GM21528 (cell line): ENCODE results near the gene FBXO2.
A peak's percentile ranks its signal among the peaks of the same experiment; 100 is the strongest.
"Not testable (repeated sequence)": the region's sequence is repeated elsewhere in the genome, so short reads cannot be mapped to it uniquely, and the experiment has no call there.

Experiments used
- ATAC-seq: cut with Tn5 transposase; IDR thresholded peaks from one replicate; pipeline ENCODE4 v1.9.1; 2021; ENCODE audit warnings: mild to moderate bottlenecking, moderate library complexity; ENCODE audit not compliant: unreplicated experiment, low FRiP score

FBXO2 gene

DNA sequence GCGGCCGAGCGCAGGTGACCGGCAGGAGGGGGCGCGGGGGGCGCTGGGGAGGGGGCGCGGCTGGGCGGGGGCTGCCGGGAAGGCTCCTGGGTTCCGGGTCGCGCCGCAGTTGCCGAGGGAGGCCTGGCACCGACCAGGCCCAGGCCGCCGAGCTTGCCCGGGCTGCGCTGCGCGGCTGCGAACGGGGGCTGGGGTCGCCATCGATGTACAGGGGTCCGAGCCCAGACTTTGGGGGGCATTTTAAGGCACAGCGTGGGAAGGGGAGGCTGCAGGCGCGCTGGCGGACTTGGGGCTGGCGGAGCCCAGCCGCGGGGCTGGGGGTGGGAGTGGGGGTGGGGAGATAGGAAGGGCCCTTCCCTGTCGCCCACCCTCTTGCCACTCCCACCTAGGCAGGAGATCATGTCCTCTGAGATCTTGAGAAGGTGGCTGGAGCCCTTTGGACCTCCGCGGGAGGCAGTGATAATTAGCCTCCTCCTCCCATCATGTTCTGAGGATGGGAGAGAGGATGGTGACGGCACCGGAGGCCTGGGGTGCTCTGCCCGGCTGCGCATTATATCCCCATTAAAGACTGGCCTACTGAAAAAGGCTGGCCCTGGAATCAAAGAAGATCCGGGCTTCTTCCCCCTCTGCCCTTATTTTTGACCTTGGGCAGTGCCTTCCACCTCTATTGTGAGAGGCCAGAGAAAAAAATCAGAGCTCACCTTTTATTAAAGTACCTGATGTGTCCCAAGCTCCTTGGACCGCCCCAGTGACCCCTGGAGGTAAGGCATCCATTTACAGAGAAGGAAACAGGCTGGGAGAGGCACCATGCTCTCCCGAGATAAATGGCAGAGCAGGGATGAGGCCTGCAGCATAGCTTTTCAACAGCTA is 945 bp upstream of the FBXO2 start:
- peak; percentile 37 for ATAC-seq

DNA sequence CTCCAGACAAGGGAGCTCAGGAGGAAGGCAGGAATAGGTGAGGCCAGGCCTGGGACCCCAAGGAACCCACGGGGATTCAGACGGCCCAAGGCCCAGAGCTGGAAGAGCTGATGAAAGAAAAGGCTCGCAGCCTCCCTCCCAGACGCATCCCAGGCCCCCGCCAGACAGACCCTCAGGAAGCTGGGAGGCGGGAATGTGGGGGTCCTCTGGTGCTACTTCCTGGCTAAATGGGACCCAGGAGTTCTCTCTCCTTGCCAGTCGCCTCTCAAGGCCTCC is 430 bp downstream of the FBXO2 start:
- ATAC-seq, result no peak

DNA sequence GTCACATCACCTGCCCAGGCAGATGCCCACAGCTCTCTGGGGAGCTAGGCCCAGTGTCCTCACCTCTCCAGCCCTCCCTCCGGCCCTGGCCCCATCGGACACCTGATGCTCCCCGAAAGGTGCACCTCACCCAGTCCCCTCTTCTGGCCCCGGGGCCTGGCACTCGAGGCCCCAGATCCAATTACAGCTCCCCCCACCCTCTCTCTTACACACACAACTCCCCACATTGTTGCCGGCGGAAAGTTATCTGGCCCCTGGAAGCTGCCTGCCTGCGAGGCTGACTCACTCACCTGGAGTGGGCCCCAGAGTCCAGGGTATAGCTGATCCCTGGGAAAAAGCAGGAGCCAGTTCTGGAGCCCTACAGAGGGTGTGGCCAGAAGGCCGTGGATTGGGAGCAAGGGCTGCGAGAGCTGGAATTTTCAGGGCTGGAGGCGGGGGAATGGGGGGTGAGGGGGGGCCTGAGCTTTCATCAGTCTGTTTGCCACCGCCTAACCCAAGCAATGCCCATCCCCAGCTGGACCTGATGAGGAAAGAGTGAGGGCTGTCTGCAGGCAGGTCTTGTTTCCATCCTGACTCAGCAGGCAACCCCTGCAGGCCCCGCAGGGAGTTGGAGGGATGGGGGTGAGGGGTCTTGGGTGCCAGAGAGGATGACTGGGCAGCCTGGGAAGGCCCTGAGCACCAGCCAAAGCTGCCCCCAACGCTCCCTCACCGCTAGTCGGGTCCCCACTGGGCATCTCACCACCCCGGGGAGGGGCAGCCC is 948 bp downstream of the FBXO2 start:
- no peak for ATAC-seq

DNA sequence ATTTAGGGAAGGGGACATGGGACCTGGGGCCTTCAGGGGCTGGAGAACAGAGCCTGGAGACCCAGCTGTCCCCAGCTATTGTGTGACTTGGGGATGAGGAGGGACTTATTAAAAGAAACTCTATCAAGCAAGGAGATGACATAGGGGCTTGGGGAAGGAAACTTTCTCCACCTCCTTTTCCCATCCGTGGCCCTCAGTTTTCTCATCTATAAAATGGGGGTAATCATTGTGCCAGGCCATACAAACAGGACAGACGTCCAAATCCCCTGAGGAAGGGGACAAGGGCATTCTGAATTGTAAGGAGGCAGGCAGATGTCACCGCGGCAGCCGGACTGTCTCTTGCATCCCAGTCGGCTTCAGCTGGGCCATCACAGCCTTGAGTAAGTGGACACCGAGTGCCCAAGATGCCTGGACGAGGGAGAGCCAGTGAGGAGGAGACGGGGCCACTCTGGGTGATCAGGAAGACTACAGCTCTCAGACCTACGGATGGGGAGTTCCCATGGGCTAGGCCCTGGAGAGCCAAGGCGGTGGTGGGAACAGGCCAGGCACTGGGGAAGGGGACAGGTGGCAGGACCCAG is 1.9 kb downstream of the FBXO2 start:
- no peak for ATAC-seq

- no peak for ATAC-seq
Measured at GRCh38 chr1:11651017-11651416, 3.2 kb downstream of the FBXO2 start.

DNA sequence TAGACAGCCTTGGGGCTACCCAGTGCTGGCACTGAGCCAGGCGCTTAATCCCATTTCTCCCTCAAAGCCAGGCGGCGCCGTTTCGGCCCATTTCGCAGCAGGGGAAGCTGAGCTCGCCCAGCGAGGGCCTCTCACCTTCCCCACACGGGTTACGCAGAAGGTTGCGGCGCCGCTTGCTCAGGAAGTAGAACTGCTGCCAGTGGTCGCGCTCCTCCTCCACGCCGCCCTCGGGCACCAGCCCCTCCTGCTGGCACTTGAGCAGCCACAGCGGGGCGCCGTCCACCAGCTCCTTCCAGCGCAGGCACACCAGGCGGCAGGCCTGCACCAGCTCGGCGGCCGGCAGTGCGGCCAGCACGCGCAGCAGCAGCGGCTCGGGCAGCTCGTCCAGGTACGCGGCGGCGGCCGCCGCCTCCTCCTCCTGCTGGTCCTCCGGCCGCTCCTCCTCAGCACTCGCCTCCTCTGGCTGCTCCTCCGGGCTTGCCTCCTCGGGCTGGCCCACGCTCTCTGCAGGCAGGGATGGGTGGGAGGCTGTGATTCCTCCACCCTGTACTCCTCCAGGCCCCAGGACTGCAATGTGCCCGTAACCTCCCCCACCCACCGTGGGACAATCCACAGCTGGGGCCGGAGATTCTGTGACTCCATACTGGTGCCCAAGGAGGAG is 3.8 kb downstream of the FBXO2 start:
- no peak for ATAC-seq

DNA sequence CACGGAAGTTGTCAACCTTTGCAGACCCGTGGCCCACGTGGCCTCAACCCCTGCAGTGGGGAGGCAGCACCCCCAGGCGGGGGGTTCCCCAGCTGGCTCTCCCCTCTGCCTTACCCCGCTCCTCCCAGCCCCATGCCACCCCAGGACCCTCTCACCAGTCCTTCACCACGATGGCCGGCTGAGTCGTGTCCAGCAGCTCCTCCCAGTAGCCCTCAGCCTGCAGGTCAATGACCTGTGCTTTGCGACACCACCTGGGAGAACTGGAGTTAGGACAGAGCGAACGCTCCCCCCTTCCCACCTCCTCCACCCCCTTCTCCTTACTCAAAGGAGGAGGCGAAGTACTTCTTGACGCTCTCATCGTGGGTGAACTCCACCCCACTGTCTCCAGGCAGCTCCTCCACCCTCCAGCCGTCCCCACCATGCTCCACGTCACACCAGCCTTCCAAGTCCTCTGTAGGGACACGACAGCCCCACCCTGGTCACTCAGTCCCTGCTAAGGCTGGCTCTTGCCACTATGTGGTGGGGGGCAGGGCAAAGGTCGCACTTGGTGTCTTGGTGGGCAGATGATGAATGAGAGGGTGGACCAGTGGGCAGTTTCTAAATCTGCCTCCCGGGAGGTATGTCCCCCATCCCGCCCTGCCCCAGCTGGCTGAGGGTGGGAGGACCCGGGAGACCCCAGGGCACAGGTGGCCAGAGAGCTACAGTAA is 4.5 kb downstream of the FBXO2 start:
- no peak for ATAC-seq

DNA sequence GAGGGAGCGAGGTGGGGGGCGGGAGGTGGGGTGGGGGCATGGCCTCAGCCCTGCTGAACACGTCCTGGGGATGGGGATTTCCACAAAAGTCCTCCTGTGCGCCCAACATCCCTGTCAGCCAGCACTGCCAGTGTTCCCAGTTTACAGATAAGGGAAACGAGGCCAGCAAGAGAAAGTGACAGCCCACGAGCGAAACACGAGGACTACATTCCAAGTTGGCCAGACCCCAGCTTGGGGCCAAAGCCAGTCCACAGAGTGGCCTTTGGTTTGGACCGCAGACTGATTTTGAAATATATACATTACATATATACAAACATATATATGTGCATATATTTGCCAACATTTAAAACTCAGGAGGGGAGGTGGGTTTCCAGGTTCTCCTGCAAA is 5.0 kb downstream of the FBXO2 start:
- no peak for ATAC-seq

GRCh38 chr1:11648732-11649158 is 5.5 kb downstream of the FBXO2 start:
- ATAC-seq, result no peak

DNA sequence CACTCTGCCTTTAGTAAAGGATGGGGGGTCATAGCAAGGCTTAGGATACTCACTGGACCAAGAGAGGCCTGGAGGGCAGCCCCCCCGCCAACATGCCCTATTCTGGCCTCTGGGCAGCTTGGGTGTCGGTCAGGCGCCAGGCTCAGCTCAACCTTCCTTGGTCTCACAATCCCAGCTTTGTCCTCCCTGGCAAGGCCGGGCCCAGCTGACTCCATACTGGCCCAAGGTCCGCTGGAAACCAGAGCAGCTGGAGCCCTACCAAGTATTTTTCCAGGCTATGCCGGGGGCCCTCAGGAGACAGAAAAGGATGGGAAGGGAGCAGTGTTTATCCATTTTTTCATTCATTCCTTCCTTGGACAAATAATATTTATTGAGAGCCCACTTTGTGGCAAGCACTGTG is 6.2 kb downstream of the FBXO2 start:
- ATAC-seq, result no peak

- ATAC-seq, result no peak
Measured at GRCh38 chr1:11647333-11647732, 6.9 kb downstream of the FBXO2 start.

DNA sequence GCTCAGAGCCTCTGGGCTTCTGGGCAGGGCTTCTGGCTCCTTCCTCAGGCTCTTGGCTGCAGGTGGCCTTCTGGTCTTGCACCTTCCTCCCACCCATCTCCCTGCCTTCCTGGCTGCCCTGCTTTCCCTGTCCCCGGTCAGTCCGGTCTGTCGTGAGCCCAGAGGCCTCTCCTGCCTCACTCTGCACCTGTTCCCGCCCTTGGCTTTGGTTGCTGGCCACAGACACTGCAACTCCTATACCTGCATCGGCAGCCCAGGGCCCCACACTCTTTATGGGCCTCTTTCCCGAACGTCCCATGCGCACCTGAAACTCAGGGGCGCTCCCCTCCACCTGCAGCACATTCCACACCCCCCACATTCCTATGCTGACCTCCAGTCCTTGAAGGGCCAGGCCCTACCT is 7.9 kb downstream of the FBXO2 start:
- no peak for ATAC-seq

DNA sequence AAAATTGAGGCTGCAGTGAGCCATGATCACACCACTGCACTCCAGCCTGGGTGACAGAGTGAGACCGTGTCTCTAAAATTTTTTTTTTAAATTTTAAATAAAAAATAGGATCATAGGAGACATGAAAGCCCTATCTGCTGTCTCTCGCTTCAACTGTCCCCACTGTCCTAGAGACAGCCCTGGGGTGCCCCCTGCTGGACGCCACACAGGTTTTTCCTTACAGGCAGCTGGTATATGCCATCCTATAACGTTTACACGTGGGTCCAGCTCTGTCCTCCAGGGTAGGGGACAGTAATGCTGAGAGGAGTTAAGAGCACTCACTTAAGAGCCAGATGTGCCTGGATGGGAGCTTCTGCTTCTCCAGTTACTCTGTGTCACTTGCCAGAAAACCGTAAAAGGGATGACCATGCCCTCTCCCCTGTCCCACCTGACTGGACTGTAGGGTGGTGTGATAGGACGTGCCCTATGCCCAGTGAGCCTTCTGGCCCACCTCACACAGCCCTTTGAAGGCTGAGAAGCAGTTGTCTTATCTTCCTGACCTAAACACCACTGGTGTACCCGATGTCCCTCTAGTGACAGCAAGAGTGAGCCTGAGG is 8.5 kb downstream of the FBXO2 start:
- ATAC-seq, result no peak

DNA sequence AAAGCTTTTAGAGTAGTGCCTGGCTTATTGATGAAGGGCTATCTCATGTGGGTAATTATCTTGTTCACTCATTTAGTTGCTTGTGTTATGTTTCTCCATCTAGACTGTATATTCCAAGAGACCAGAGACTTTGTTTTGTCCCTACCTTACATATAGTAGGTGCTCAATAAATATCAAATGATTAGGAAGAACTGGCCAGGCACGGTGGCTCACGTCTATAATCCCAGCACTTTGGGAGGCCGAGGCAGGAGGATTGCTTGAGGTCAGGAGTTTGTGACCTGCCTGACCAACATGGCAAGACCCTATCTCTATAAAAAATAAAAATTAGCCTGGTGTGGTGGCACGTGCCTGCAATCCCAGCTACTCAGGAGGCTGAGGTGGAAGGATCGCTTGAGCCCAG is 9.0 kb downstream of the FBXO2 start:
- no peak for ATAC-seq

GRCh38 chr1:11643782-11644181 is 10.4 kb downstream of the FBXO2 start:
- ATAC-seq, result no peak

GRCh38 chr1:11642418-11643017 is 11.7 kb downstream of the FBXO2 start:
- ATAC-seq, result not testable (repeated sequence)

GRCh38 chr1:11641776-11642305 is 12.4 kb downstream of the FBXO2 start:
- no peak for ATAC-seq

DNA sequence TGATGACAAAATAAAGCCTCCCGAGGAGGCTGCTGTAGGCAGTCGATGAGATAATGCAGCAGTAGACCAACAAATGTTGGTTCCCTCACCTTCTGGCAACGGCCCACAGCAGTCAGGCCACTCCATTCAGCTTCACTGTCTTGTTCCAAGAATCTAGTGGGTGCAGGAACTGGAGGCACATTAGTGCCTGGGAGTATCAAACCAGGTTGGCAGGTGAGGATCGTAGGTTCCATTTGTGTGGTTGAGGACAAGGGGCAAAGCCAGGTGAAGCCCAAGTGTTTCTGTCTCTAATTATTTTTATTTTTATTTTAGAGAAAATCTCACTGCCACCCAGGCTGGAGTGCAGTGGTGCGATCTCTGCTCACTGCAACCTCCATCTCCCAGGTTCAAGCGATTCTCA is 13.3 kb downstream of the FBXO2 start:
- ATAC-seq, result no peak

DNA sequence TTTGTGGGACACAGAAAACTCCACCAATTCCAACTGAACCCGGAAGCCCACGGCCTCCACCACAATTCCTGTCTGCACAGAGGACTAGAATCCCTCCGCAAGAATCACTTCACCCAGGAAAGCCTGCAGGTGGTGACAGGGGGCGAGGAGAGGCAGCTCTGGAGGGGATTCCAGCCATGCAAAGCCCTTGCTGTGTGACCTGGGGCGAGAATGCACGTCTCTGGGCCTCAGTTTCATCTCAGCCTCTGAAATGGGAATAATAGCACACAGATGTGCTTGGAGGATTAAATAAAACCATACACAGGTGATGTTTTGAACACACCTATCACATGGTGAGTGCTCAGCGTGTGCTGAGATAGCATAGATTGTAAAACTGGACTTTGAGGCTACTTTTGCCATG is 14.1 kb downstream of the FBXO2 start:
- no peak for ATAC-seq

DNA sequence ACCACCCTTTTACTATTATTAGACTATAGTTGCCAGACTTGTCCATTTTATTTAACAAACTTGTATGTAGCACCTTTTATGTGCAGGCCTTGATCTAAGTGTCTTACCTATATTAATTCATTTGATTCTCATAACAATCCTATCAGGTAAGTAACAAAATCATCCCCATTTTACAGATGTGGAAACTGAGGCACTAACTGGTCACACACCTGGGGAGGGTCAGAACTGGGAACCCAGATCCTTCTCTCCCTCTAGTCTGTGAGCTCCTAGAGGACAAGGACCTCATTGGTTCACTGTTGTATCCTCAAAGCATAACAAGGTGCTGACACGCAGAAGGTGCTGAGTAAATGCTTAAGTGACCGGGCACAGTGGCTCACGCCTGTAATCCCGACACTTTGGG is 14.9 kb downstream of the FBXO2 start:
- ATAC-seq, result no peak
